HG03108 (cell line): ENCODE measurements around the gene SMG6.
A peak's percentile ranks its signal among the peaks of the same experiment; 100 is the strongest.

ENCODE experiments used
- ATAC-seq: cut with Tn5 transposase; IDR thresholded peaks from one replicate; pipeline ENCODE4 v1.9.1; 2021; ENCODE audit warnings: moderate library complexity; ENCODE audit not compliant: unreplicated experiment

SMG6 gene

GRCh38 chr17:2054262-2054511 lies 249.4 kb downstream of the SMG6 start:
- no peak for ATAC-seq

- no peak for ATAC-seq
Observed at GRCh38 chr17:2053380-2054261, 250.0 kb downstream of the SMG6 start.

GRCh38 chr17:2051933-2052559 lies 251.5 kb downstream of the SMG6 start:
- ATAC-seq: no peak

GRCh38 chr17:2051061-2051932 lies 252.3 kb downstream of the SMG6 start:
- ATAC-seq: no peak

GRCh38 chr17:2050300-2051060 lies 253.1 kb downstream of the SMG6 start:
- no peak for ATAC-seq

- no peak for ATAC-seq
Observed at GRCh38 chr17:2049333-2050299, 254.0 kb downstream of the SMG6 start.

- ATAC-seq: no peak
Observed at GRCh38 chr17:2048805-2049204, 254.8 kb downstream of the SMG6 start.

- ATAC-seq: no peak
Observed at GRCh38 chr17:2047590-2047989, 256.0 kb downstream of the SMG6 start.

GRCh38 chr17:2044263-2044894 lies 259.2 kb downstream of the SMG6 start:
- no peak for ATAC-seq

- no peak for ATAC-seq
Observed at GRCh38 chr17:2043785-2044184, 259.8 kb downstream of the SMG6 start.

GRCh38 chr17:2042933-2043332 lies 260.7 kb downstream of the SMG6 start:
- no peak for ATAC-seq

- ATAC-seq: no peak
Observed at GRCh38 chr17:2042390-2042847, 261.2 kb downstream of the SMG6 start.

GRCh38 chr17:2041561-2042389 lies 261.8 kb downstream of the SMG6 start, which contains the start of gene OVCA2:
OVCA2 (plus strand) TSS chr17:2042022; CDS start chr17:2042048, 26 bp downstream.
- ATAC-seq: peak; percentile 88

- ATAC-seq: no peak
Observed at GRCh38 chr17:2040942-2041560, 262.5 kb downstream of the SMG6 start.

- no peak for ATAC-seq
Observed at GRCh38 chr17:2040219-2040827, 263.3 kb downstream of the SMG6 start.

GRCh38 chr17:2037155-2037554 lies 266.4 kb downstream of the SMG6 start:
- no peak for ATAC-seq
